ENCODE data around the gene PHTF2. TPM values are rescaled to one million over a fixed set of nuclear protein-coding genes. Genes with fewer than 3 reads are reported as not detected.

Gene PHTF2
- total and polyA plus RNA-seq, 2 donors (not counting 3 experiments of a cell fraction or from before 2014, with no cell fraction given): 13.3 to 21.4 TPM

DNA sequence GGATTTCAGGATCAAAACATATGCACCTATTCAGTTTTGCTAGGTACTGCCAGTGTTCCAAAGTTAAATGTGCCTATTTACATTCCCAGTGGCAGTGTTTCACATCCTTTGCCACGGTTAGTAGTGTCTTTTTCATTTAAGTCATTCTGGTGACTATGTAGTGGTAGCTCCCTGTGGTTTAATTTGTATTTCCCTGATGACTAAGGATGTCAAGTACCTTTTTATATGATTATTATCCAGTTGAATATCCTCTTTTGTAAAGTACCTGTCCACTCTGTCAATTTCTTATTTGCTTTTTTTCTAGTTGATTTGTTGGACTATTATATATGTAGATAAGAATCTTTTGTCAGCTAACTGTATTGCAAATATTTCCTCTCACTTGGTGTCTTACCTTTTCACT lies 45.4 kb upstream of the PHTF2 start:
- Histone ChIP-seq H3K4me2 (ENCODE audit: insufficient read depth, low read length) (no peak overlapping the region), H3K27ac (ENCODE audit: insufficient read depth, low read depth, low read length) (no peak overlapping the region), H3K9me3 (replicated peaks; ENCODE audit: control insufficient read depth, insufficient read depth, low read length) (no peaks in the 10 kb centered on the region), H2AFZ (ENCODE audit: low read depth, low read length) (no peak overlapping the region), H3K79me2 (ENCODE audit: control insufficient read depth, insufficient read depth, low read length) (peaks cover 18% of the 10 kb centered on the region), H3K27me3 (ENCODE audit: control insufficient read depth in 2 of 2, insufficient read depth in 2 of 2, low read length in 2 of 2) (no peaks in the 10 kb centered on the region), H4K20me1 (replicated peaks; ENCODE audit: control insufficient read depth, extremely low read depth, insufficient read depth, low read length) (peaks cover 2% of the 10 kb centered on the region), H3K4me1 (ENCODE audit: control insufficient read depth, extremely low read depth, insufficient read depth, low read length) (no peaks in the 10 kb centered on the region), H3K9ac (replicated peaks; ENCODE audit: extremely low read depth, insufficient read depth, low read length) (no peak overlapping the region), H3K9me1 (replicated peaks; ENCODE audit: control insufficient read depth, extremely low read depth, insufficient read depth, low read length) (no peaks in the 10 kb centered on the region), H3K4me3 (replicated peaks in 1 of 3; ENCODE audit: insufficient read depth in 1 of 3, low read depth in 1 of 3, low read length in 3 of 3) (no peak overlapping the region), H3K36me3 (ENCODE audit: control insufficient read depth in 2 of 2, extremely low read depth in 1 of 2, insufficient read depth in 2 of 2, low read length in 2 of 2) (peaks cover 0 to 3% of the 10 kb centered on the region in 2 experiments)
- intact Hi-C loops (cut with micrococcal nuclease) (no loop called here), dilution Hi-C loops (cut with MboI; ENCODE audit: extremely low pct_ligation_motif_present, low sequenced_read_pairs) (no loop called here)
- ChIA-PET POLR2A (no interaction called here), CTCF (interaction anchor here (1.1 to 2.6 kb wide), 2 partner anchors 69 to 101 kb away, joined by 3 to 19 read pairs; no protein-coding TSS in a partner anchor)
- DNase-seq (ENCODE audit: low read depth, low spot score): no peak
- BruUV-seq (replicated peaks): no TSS peak
- TF ChIP-seq POLR2AphosphoS5 (IDR thresholded peaks at IDR 0.05; ENCODE audit: insufficient read depth, low read depth, low read length) (no peak), GATA2 (IDR thresholded peaks at IDR 0.05; ENCODE audit: insufficient read depth, insufficient read length, low read depth, low read length) (no peak), CTCF (IDR thresholded peaks at IDR 0.05; ENCODE audit: extremely low read depth in 1 of 2, insufficient read depth in 1 of 2, low read depth in 1 of 2, low read length in 2 of 2) (no peak), JUN (IDR thresholded peaks at IDR 0.05; ENCODE audit: borderline replicate concordance, insufficient read depth, insufficient read length, low read depth) (no peak), MAX (IDR thresholded peaks at IDR 0.05; ENCODE audit: insufficient read depth, insufficient read length) (no peak), EZH2 (IDR thresholded peaks at IDR 0.05; ENCODE audit: borderline replicate concordance, low read depth, low read length, severe bottlenecking) (no peak), POLR2A (IDR thresholded peaks at IDR 0.05; ENCODE audit: low read depth, low read length) (no peak), FOS (IDR thresholded peaks at IDR 0.05; ENCODE audit: borderline replicate concordance, insufficient read depth, low read length) (no peak), MYC (IDR thresholded peaks at IDR 0.05; ENCODE audit: low read depth, low read length) (no peak)
- FAIRE-seq: no peak
